GM12892 (cell line): Measurements from ENCODE around the gene ITPKB.

ENCODE experiments used
- POLR2A ChIP-seq: IDR thresholded peaks from 2 replicates; pipeline ENCODE4 v1.6.1; 2011; ENCODE audit warnings: low read depth, low read length, control low read depth
- POLR2AphosphoS5 ChIP-seq: IDR thresholded peaks from 2 replicates; pipeline ENCODE4 v1.6.1; 2011; ENCODE audit warnings: low read depth, low read length, control low read depth

- no peak for TF ChIP-seq POLR2AphosphoS5
- no peak for TF ChIP-seq POLR2A
These were observed 92.8 kb downstream of the ITPKB start for GRCh38 chr1:226646026-226646869.
